Measurements from ENCODE around the gene UQCRH. TPM values are rescaled to one million over a fixed set of nuclear protein-coding genes. Genes with fewer than 3 reads are reported as not detected.
A peak's percentile ranks its signal among the peaks of the same experiment; 100 is the strongest.

UQCRH gene
- total RNA-seq, 4 donors from 2014 or later = 202 to 421 (median 359) TPM

DNA sequence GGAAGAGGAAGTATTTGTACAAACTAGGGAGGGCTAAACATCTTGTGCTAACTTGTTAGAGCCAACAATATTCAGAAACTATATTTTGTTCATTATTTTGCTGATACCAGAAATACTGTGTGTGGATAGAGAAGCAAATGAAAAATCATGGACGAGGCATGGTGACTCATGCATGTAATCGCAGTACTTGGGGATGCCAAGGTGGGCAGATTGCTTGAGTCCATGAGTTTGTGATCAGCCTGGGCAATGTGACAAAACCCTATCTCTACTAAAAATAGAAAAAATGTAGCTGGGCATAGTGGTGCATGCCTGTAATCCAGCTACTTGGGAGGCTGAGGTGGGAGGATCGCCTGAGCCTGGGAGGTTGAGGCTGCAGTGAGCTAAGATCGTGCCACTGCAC is 13.5 kb upstream of the UQCRH start:
- Histone ChIP-seq H3K27me3 (no peaks in the 10 kb centered on the region), H3K36me3 (peaks cover 0 to 93% of the 10 kb centered on the region in 2 donors), H3K4me1 (no peaks in the 10 kb centered on the region), H3K27ac (no peak overlapping the region), H3K4me3 (no peak overlapping the region), H3K9me3 (no peaks in the 10 kb centered on the region)
- no peak for ATAC-seq
- no peak for TF ChIP-seq POLR2A (IDR thresholded peaks at IDR 0.05)
- no peak for TF ChIP-seq POLR2AphosphoS5 (IDR thresholded peaks at IDR 0.05)
- no peak for TF ChIP-seq EP300 (IDR thresholded peaks at IDR 0.05)
- TF ChIP-seq, protein P1, sequence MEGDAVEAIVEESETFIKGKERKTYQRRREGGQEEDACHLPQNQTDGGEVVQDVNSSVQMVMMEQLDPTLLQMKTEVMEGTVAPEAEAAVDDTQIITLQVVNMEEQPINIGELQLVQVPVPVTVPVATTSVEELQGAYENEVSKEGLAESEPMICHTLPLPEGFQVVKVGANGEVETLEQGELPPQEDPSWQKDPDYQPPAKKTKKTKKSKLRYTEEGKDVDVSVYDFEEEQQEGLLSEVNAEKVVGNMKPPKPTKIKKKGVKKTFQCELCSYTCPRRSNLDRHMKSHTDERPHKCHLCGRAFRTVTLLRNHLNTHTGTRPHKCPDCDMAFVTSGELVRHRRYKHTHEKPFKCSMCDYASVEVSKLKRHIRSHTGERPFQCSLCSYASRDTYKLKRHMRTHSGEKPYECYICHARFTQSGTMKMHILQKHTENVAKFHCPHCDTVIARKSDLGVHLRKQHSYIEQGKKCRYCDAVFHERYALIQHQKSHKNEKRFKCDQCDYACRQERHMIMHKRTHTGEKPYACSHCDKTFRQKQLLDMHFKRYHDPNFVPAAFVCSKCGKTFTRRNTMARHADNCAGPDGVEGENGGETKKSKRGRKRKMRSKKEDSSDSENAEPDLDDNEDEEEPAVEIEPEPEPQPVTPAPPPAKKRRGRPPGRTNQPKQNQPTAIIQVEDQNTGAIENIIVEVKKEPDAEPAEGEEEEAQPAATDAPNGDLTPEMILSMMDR (IDR thresholded peaks at IDR 0.05) = no peak
- 85% methylated on average over 4 of the region's 4 CpGs for WGBS, 2 donors (ENCODE audit: low coverage in 1 of 2)

DNA sequence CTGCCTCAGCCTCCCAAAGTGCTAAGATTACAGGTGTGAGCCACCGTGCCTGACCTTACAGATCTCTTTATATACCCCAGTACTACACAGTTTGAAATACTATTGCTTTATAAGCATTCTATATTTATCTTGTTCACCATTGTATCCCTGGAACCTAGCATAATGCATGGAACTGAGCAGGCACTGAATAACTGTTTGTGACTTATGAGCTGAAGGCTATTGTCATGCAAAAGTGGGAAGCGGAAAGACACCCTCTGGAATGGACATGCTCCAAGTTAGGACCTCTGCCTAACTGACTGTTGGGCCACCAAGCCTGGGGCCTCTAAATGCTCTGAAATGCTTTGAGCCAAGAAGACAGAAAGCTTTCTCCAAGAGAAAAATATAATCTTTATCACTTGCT is 8.2 kb upstream of the UQCRH start:
- no peak for TF ChIP-seq POLR2AphosphoS5 (IDR thresholded peaks at IDR 0.05)
- TF ChIP-seq POLR2A (IDR thresholded peaks at IDR 0.05) = no peak
- no peak for TF ChIP-seq EP300 (IDR thresholded peaks at IDR 0.05)
- TF ChIP-seq, protein P1 (IDR thresholded peaks at IDR 0.05) = no peak
- 83 to 90% methylated on average over 1 to 2 of the region's 2 CpGs for WGBS, 2 donors (ENCODE audit: low coverage in 1 of 2)
- H3K4me3 ChIP-seq = no peak overlapping the region
- H3K4me1 ChIP-seq = peaks cover 0 to 24% (median 8%) of the 10 kb centered on the region in 3 donors
- H3K27me3 ChIP-seq = no peaks in the 10 kb centered on the region
- H3K27ac ChIP-seq = no peak overlapping the region
- H3K36me3 ChIP-seq = peaks cover 0 to 70% of the 10 kb centered on the region in 2 donors
- no peak for ATAC-seq
- no peaks in the 10 kb centered on the region for H3K9me3 ChIP-seq

DNA sequence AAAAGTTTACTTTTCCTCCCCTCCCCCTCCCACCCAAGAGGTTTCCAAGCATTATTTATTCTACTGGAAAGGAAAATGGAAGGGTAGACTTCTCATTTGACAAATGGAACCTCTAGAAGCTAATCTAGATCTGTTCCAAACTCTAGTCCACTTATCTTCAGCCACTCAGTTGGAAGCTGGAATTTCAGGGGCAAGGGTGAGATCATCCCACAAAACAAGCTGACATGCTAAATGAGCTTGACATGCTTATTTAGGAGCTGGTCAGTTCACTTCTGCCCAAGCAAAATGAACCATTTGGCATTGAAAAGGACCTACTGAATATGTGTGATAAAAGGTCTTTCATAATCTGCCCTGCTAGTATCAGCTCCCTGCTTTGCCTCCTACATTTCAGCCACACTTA is 5.1 kb upstream of the UQCRH start:
- no peak for TF ChIP-seq POLR2AphosphoS5 (IDR thresholded peaks at IDR 0.05)
- TF ChIP-seq, protein P1 (IDR thresholded peaks at IDR 0.05) = no peak
- H3K27ac ChIP-seq = peak overlapping the region in 2 of 4 donors; percentile 8 to 24
- H3K9me3 ChIP-seq = no peaks in the 10 kb centered on the region
- peaks cover 0 to 47% of the 10 kb centered on the region in 2 donors for H3K36me3 ChIP-seq
- H3K4me1 ChIP-seq = peaks cover 0 to 40% (median 21%) of the 10 kb centered on the region in 3 donors
- no peak for ATAC-seq
- no peak overlapping the region for H3K4me3 ChIP-seq
- H3K27me3 ChIP-seq = no peaks in the 10 kb centered on the region

DNA sequence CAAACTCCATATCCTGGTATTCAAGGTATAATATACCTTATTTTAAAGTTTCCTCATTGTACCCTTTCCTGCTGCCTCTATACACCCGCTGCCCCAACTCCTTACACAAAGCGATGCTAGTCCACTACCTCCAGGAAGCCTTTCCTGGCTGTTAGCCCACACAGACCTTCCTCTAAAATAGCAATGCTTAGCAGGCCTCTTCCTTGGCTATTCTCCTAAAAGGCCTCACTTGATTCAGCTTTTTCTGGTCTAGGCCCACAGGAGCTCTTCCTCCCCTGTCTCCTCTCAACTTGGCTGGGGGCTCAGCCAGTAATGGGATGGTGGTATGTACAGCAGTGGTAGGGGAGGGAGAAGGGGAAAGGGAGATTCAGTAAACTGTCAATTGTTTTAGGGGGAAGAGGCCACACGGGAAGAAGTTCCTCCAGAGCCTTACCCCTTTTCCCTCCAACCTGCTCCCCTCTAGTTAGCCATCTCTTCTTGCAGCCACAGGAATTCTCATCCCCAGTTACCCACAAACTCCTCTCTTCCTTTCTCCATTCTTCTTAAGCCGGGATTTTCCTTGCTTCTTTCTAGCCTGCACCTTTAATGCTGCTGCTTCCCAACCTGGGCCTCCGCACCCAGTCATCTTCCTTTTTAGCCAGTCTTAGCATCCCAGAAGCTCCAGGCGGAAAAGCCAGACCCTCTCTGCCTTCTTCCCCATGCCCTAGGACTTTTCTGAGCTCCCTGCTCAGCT is 2.7 kb upstream of the UQCRH start:
- peaks cover 0 to 22% of the 10 kb centered on the region in 2 donors for H3K36me3 ChIP-seq
- TF ChIP-seq POLR2AphosphoS5 (IDR thresholded peaks at IDR 0.05) (no peak), POLR2A (IDR thresholded peaks at IDR 0.05) (no peak), EP300 (IDR thresholded peaks at IDR 0.05) (no peak)
- TF ChIP-seq, protein P1 (IDR thresholded peaks at IDR 0.05) = no peak
- WGBS, 2 donors (ENCODE audit: low coverage in 1 of 2) = 10 to 14% methylated on average over 5 to 6 of the region's 6 CpGs
- H3K27ac ChIP-seq = peak overlapping the region; percentile 89 to 99 (median 98)
- H3K9me3 ChIP-seq = no peaks in the 10 kb centered on the region
- no peaks in the 10 kb centered on the region for H3K27me3 ChIP-seq
- H3K4me3 ChIP-seq = peak overlapping the region; percentile 67 to 90
- peaks cover 0 to 58% (median 30%) of the 10 kb centered on the region in 3 donors for H3K4me1 ChIP-seq
- ATAC-seq = no peak

DNA sequence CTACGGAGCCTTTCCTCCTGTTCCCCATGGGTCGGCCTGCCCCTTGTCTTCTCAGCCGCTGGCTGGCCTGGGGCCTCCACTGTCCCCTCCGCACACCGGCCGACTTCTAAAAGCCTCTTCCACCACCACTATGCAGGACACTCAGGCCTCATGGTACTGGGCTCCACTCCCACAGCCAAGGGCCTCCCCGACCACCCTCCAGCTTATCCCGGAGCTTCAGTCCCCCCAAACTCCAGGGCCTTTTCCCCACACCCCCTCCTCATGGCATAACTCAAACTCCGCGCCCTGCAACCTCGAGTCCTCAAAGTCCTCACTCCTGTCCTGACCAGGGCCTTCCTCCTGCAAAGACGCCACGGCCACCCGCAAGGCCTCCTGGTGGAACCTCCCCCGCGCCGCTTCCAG is 2.1 kb upstream of the UQCRH start:
- Histone ChIP-seq H3K36me3 (peaks cover 0 to 17% of the 10 kb centered on the region in 2 donors), H3K27me3 (no peaks in the 10 kb centered on the region), H3K4me3 (peak overlapping the region; percentile 67 to 90), H3K27ac (peak overlapping the region; percentile 89 to 99 (median 98)), H3K9me3 (no peaks in the 10 kb centered on the region), H3K4me1 (peaks cover 0 to 64% (median 30%) of the 10 kb centered on the region in 3 donors)
- 0 to 9% methylated on average over 3 to 14 of the region's 17 CpGs for WGBS, 2 donors (ENCODE audit: low coverage in 1 of 2)
- TF ChIP-seq POLR2A (IDR thresholded peaks at IDR 0.05) (no peak), EP300 (IDR thresholded peaks at IDR 0.05) (no peak), POLR2AphosphoS5 (IDR thresholded peaks at IDR 0.05) (no peak)
- TF ChIP-seq, protein P1 (IDR thresholded peaks at IDR 0.05) = no peak
- no peak for ATAC-seq

All from gastroesophageal sphincter (tissue), 4 donors.